ENCODE results near the gene DNAJC7.

DNA sequence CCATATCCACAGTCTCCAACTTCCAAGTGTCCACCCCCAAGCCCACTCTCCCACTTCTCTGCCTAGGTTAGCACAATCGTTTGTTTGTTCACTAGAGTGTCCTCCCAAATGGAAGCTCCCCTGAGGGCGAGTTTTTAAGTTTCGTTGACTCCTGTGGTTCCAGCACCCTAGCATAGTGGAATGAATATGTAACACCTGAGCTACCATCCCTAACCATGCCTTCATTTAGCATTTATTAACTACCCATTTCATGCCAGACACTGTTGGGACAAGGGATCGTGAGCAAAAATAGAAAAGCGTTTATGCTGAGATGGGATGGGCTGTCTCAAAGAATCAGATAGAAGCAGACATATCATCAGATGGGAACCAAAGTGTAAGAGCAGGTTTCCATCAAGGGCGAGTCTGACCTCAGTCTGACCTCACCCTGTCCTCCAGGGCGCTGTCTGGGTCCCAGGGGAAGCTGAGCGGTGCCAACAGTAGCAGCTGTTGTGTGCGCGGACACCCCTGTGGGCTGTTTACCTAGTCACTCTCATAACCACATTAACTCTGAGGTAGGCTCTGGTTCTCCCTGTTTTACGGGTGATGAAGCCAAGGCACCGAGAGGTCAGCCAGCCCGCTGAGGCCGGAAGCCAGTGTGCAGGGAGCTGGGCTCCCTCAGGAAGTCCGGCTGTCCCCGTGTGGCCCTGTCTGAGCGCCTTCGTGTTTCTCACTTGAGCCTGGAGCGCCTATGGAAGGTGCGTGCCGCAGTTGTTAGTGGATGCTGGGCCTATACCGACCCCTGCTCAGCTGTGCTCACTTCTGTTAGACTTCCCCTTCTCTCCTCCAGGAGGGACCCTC, 44.5 kb downstream of the DNAJC7 start:
- TF ChIP-seq, protein P1, sequence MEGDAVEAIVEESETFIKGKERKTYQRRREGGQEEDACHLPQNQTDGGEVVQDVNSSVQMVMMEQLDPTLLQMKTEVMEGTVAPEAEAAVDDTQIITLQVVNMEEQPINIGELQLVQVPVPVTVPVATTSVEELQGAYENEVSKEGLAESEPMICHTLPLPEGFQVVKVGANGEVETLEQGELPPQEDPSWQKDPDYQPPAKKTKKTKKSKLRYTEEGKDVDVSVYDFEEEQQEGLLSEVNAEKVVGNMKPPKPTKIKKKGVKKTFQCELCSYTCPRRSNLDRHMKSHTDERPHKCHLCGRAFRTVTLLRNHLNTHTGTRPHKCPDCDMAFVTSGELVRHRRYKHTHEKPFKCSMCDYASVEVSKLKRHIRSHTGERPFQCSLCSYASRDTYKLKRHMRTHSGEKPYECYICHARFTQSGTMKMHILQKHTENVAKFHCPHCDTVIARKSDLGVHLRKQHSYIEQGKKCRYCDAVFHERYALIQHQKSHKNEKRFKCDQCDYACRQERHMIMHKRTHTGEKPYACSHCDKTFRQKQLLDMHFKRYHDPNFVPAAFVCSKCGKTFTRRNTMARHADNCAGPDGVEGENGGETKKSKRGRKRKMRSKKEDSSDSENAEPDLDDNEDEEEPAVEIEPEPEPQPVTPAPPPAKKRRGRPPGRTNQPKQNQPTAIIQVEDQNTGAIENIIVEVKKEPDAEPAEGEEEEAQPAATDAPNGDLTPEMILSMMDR (IDR thresholded peaks at IDR 0.05), result no peak
- no peak for TF ChIP-seq POLR2A (IDR thresholded peaks at IDR 0.05)

All from adrenal gland (tissue), 5 donors.